HG03520 (cell line): Measurements from ENCODE around the gene WNT11.

Experiments used
- ATAC-seq: cut with Tn5 transposase; IDR thresholded peaks from one replicate; pipeline ENCODE4 v1.9.1; 2021; ENCODE audit warnings: mild to moderate bottlenecking, moderate library complexity; ENCODE audit not compliant: unreplicated experiment

WNT11 gene

GRCh38 chr11:76238551-76238950, 32.2 kb upstream of the WNT11 start:
- no peak for ATAC-seq

GRCh38 chr11:76237914-76238313, 31.6 kb upstream of the WNT11 start:
- ATAC-seq, result no peak

DNA sequence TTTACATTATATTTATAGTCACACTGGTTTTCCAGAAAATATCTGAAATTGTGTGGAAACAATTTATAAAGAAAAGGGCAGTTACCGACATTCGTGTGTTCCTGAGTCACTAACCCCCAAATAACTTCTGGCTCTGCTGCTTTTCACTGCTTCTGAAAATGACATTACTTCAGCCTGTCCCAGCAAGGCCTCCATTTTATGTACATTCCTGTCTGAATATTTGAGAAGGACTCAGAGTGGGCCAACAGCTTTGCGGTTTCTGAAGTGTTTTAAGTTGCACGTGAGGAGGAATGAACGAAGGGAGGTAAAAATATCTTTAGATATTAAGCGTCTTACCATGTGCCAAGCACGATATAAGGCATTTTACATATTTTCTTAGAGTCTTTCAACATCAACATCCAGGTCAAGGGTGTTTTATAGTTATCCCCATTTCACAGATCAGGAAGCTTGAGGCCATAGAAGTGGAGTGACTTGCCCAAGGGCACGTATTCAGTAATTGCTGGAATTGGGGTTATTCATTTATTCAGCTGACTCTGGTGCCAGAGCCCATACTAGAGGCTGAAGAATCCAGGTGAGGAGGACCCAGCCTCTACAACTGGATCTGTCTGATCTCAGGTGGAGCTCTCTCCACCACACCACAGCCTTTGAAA, 30.8 kb upstream of the WNT11 start:
- ATAC-seq, result no peak

- ATAC-seq, result no peak
Observed at GRCh38 chr11:76236092-76236999, 30.0 kb upstream of the WNT11 start.

DNA sequence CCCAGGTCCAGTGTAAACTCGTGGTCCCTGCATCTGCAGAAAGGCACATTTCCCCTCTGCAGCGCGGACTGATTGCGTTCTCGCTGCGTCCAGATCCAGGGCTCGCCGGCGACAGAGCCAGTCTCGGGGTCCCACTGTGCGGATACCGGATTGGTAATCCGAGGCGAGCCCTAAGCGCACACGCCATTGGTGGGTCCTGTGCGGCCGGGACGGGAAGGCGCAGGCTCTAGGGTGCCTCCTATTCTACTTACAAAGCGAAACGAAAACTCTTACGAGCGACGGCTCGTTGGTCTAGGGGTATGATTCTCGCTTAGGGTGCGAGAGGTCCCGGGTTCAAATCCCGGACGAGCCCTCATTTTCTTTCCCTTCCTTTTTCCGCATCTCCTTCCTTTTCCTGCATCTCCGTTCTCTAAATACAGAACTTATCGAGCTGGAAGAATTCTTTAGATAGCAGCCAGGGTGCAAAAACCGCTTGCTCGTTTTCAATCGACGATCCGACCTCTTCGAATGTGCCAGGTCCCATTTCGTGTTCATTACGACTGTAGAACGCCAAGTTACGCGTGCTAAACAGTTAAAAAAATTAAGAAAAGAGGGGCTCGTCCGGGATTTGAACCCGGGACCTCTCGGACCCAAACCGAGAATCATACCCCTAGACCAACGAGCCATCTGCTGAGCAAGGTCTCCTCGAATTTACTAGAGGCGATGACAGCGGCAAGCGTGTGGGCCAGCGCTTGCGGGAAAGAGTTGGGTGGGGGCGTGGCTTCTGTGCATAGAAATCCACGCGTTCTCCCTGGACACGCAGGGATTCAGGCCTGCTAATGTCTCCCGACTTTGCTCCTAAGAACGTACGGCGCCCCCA, 29.2 kb upstream of the WNT11 start:
- ATAC-seq, result peak; percentile 67

DNA sequence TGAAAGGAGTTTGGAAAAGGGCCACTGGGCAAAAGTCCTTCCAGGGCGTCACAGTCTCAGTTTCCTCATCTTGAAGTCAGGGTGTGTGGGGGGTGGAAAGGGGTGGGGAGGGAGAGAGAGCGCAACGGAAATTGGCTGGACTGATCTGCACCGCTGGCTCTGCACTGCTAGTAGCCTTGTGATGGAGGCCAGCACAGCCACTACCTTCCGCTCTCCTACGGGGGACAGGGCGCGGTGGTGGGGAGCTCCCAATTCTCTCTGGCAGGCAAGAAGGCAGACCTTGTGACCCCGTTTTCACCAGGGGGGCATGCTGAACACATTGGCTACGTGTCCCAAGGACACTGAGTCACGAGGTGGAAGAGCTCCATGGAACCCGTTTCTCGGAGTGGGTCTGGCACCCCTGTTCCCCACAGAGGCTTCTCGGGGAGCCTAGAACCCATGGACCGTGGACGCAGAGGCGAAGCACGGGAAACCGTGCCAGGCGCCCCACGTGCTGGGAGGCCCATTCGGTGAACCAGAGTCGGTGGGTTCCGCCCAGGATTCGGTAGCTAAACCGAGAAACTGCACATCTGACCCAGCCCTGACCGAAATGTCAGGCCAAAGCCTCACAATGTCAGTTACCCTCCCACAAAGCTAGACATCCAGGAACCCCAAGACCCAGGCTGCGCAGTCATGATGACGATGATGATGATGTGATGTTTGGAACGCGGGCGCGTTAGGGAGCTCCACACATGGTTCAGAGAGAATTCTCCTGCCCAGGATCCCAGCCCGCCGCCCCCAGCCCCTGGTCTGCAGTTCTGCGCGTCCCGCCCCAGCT, 28.3 kb upstream of the WNT11 start:
- ATAC-seq, result peak; percentile 23

DNA sequence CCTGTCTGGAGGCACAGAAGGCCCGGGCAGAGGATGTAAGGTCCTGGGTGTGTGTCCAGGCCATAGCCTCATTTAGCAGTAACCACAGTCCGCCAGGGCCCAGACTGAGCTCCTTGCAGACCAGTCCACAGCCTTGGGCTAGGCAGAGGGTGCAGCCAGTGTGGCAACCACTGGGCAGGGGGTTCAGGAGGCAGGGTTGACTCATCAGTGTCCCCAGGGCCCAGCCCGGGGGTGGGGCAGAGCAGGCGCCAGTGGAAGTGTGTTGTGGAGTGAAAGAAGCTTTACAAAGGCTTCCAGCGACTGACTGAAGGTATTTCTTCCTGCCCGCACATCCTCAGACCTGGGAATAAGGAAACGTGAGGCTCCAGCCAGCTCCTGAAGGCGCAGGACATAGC, 27.7 kb upstream of the WNT11 start:
- no peak for ATAC-seq

DNA sequence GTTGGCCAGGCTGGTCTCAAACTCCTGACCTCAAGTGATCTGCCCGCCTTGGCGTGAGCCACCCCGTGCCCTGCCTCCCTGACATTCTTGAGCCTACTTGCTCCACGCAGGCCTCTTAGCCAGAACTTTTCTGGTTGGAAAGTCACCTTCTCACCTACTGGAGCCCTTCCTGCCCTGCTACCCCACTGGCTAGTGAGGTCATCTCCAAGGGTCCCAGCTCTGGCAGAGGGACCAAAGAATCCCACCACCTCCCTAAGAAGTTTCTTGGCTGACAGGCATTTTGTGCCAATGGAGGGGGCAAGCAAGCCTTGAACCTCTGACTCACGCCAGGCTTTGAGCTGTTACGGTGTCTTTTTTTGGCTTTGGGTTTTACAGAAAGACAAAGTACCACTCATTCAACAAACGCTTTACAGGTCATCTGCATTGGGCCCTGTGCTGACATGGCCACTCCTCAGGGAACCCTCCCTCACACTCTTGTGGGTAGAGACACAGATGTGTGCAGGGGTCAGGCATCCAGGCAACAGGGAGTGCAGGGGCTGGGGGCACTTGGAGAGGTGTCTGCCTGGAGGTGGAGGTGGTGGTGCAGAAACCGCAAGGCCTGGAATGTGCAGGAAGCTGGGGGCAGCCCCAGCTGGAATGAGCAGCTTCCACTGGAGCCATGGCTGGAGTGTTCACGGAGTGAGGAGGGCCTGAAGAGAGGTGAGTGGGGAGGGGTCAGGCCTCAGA, 27.1 kb upstream of the WNT11 start:
- ATAC-seq, result no peak

GRCh38 chr11:76232026-76232665, 25.8 kb upstream of the WNT11 start:
- no peak for ATAC-seq

- no peak for ATAC-seq
Observed at GRCh38 chr11:76231121-76231738, 24.9 kb upstream of the WNT11 start.

GRCh38 chr11:76230392-76230791, 24.1 kb upstream of the WNT11 start:
- ATAC-seq, result no peak

DNA sequence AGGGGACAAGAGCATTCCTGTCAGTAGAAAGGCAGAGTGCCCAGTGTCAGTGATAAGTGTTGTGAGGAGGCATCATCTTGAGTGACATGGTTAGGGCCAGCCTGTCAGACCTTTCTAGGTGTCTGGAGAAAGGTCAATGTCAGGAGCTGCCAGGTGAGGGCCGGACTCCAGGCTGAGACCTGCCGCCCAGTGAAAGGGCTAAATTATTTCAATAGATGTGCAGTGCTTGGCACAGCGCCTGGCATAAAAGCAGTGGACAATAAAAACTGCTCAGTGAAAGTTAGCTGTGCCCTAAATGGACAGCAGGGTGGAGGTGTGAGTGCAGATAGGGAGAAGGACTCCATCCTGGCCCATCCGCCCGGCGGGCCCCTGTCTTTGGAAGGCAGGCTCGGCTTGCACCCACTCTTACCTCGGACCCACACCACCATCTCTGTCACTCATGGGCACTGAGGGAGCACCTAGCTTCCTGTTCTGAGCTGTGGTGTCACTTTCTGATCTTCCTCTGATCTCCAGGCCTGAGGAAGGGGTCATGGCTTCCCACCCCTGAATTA, 23.5 kb upstream of the WNT11 start:
- no peak for ATAC-seq

DNA sequence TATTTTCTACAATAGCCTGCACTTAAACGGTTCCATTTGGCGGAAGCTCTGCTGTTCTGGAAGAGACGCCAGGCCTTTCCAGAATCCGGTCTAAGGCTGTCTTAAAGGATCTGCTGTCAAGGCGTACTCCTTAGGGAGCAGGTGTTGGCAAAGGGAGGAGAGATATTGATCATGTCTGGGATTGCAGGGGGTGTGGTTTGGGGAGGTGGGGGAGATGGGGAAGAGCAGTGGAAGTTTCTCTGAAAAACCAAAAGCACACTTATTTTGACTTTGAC, 22.5 kb upstream of the WNT11 start:
- no peak for ATAC-seq

GRCh38 chr11:76228071-76228874, 22.0 kb upstream of the WNT11 start:
- no peak for ATAC-seq

DNA sequence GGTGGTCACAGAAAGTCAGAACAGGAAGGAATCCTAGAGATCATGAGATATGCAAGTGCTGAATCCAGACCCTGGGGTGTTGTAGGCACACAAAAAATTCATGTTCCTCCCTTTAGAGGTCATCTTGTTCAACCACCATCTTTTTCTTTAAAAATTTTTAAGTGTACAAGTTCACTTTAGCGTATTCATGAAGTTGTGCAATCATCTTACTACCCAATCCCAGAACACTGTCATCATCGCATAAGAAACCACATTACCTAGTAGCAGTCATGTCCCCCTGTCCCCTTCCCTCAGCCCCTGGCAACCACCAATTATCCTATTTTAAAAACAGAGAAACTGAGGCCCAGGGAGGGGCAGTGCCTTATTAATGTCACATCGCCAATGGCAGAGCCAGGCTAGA, 20.3 kb upstream of the WNT11 start:
- no peak for ATAC-seq

GRCh38 chr11:76225122-76225611, 18.9 kb upstream of the WNT11 start:
- ATAC-seq, result no peak

- no peak for ATAC-seq
Observed at GRCh38 chr11:76224461-76225121, 18.3 kb upstream of the WNT11 start.
